ENCODE measurements around the gene GPC6.

GRCh38 chr13:94199135-94199534 lies 972.5 kb downstream of the GPC6 start:
- TF ChIP-seq CTCF (IDR thresholded peaks at IDR 0.05), result no peak
- no peak for TF ChIP-seq SIN3A (IDR thresholded peaks at IDR 0.05; ENCODE audit: borderline replicate concordance, low read depth, low read length)
- no peak for TF ChIP-seq TAF1 (IDR thresholded peaks at IDR 0.05; ENCODE audit: borderline replicate concordance, low read depth, low read length)
